MM.1S (cell line): ENCODE data around the gene RBM47.

Experiments
- DNase-seq: peaks from one replicate; pipeline ENCODE4 v3.0.0-alpha.2; 2015
- H2AFZ ChIP-seq: fragments of 300-600 bp; sonication (generic); 2 replicates; pipeline ENCODE4 v1.6.0; 2016; ENCODE audit warnings: antibody characterized with exemption, low read length
- H3F3A ChIP-seq: fragments of 300-600 bp; sonication (generic); 2 replicates; pipeline ENCODE4 v1.6.1; 2016; ENCODE audit warnings: mild to moderate bottlenecking, antibody characterized with exemption, low read length, moderate library complexity, mixed read lengths; ENCODE audit not compliant: insufficient read depth
- H3K27ac ChIP-seq: fragments of 300-600 bp; sonication (generic); 2 replicates; pipeline ENCODE4 v1.5.1; 2016; ENCODE audit warnings: mild to moderate bottlenecking, low read length
- H3K27me3 ChIP-seq: fragments of 300-600 bp; sonication (generic); replicated peaks from 2 replicates; pipeline ENCODE4 v1.6.0; 2016; ENCODE audit warnings: low read length; ENCODE audit not compliant: insufficient read depth
- H3K36me3 ChIP-seq: fragments of 300-600 bp; sonication (generic); replicated peaks from 2 replicates; pipeline ENCODE4 v1.6.1; 2016; ENCODE audit warnings: mild to moderate bottlenecking, low read length, mixed read lengths; ENCODE audit not compliant: insufficient read depth
- H3K4me1 ChIP-seq: fragments of 300-600 bp; sonication (generic); 2 replicates; pipeline ENCODE4 v1.6.1; 2016; ENCODE audit warnings: low read length, mixed read lengths
- H3K4me2 ChIP-seq: fragments of 300-600 bp; sonication (generic); 2 replicates; pipeline ENCODE4 v1.6.0; 2016; ENCODE audit warnings: low read depth, low read length
- H3K4me3 ChIP-seq: fragments of 300-600 bp; sonication (generic); 2 replicates; pipeline ENCODE4 v1.5.1; 2016; ENCODE audit warnings: low read length, mixed read lengths
- H3K79me2 ChIP-seq: fragments of 300-600 bp; sonication (generic); 2 replicates; pipeline ENCODE4 v1.6.1; 2016; ENCODE audit warnings: mixed run types, low read length, mixed read lengths
- H3K9ac ChIP-seq: fragments of 300-600 bp; sonication (generic); 2 replicates; pipeline ENCODE4 v1.6.1; 2016; ENCODE audit warnings: low read length, mixed read lengths
- H3K9me2 ChIP-seq: fragments of 300-600 bp; sonication (generic); replicated peaks from 2 replicates; pipeline ENCODE4 v1.6.1; 2016; ENCODE audit warnings: mild to moderate bottlenecking, low read length, mixed read lengths; ENCODE audit not compliant: insufficient read depth
- H3K9me3 ChIP-seq: fragments of 300-600 bp; sonication (generic); replicated peaks from 2 replicates; pipeline ENCODE4 v1.6.1; 2016; ENCODE audit warnings: mild to moderate bottlenecking, low read length, mixed read lengths; ENCODE audit not compliant: insufficient read depth
- H4K20me1 ChIP-seq: fragments of 300-600 bp; sonication (generic); 2 replicates; pipeline ENCODE4 v1.6.1; 2016; ENCODE audit warnings: mild to moderate bottlenecking, low read length, moderate library complexity, mixed read lengths; ENCODE audit not compliant: insufficient read depth
- EZH2 ChIP-seq: fragments of 300-600 bp; sonication (generic); optimal IDR thresholded peaks from 2 replicates; pipeline ENCODE3; 2017; ENCODE audit warnings: low read depth, mild to moderate bottlenecking, antibody characterized with exemption, low read length, mixed read lengths
- EZH2phosphoT487 ChIP-seq: fragments of 300-600 bp; sonication (generic); IDR thresholded peaks from 2 replicates; pipeline ENCODE4 v1.6.1; 2018; ENCODE audit warnings: antibody characterized with exemption, low read length
- TF ChIP-seq, protein P1 (sequence below): fragments of 300-600 bp; sonication (generic); IDR thresholded peaks from 2 replicates; pipeline ENCODE4 v1.5.1; 2016; ENCODE audit warnings: antibody characterized with exemption, low read length, mixed read lengths

Gene RBM47

DNA sequence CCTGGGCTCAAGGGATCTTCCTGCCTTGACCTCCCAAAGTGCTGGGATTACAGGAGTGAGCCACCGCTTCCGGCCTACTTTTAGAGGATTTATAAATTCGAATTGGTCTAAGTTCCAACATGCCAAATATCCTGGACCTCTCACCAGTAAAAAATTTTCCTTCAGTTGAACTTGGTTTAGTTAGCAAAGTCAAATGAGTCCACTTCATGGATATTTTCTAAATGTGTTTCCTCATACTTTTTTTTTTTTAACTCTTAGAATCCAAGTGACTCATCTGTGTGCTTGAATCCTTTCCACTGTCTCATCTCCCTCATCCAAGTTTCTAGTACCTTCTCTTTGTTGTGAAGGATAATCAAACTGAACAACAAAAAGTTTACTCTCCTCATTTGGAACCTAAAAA lies 49.7 kb downstream of the RBM47 start:
- DNase-seq, result no peak
- no peak overlapping the region for H3K4me3 ChIP-seq
- no peaks in the 10 kb centered on the region for H3K36me3 ChIP-seq
- peaks cover 56% of the 10 kb centered on the region for H3K4me1 ChIP-seq
- H3K9ac ChIP-seq, result no peak overlapping the region
- TF ChIP-seq EZH2 (no peak), EZH2phosphoT487 (no peak)
- TF ChIP-seq, protein P1, sequence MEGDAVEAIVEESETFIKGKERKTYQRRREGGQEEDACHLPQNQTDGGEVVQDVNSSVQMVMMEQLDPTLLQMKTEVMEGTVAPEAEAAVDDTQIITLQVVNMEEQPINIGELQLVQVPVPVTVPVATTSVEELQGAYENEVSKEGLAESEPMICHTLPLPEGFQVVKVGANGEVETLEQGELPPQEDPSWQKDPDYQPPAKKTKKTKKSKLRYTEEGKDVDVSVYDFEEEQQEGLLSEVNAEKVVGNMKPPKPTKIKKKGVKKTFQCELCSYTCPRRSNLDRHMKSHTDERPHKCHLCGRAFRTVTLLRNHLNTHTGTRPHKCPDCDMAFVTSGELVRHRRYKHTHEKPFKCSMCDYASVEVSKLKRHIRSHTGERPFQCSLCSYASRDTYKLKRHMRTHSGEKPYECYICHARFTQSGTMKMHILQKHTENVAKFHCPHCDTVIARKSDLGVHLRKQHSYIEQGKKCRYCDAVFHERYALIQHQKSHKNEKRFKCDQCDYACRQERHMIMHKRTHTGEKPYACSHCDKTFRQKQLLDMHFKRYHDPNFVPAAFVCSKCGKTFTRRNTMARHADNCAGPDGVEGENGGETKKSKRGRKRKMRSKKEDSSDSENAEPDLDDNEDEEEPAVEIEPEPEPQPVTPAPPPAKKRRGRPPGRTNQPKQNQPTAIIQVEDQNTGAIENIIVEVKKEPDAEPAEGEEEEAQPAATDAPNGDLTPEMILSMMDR, result no peak
- no peaks in the 10 kb centered on the region for H3K27me3 ChIP-seq
- H3K79me2 ChIP-seq, result peaks cover 68% of the 10 kb centered on the region
- H3F3A ChIP-seq, result peaks cover 39% of the 10 kb centered on the region
- no peaks in the 10 kb centered on the region for H3K9me3 ChIP-seq
- H4K20me1 ChIP-seq, result no peaks in the 10 kb centered on the region
- no peak overlapping the region for H3K27ac ChIP-seq
- H3K4me2 ChIP-seq, result no peak overlapping the region
- H3K9me2 ChIP-seq, result no peaks in the 10 kb centered on the region
- H2AFZ ChIP-seq, result no peak overlapping the region

DNA sequence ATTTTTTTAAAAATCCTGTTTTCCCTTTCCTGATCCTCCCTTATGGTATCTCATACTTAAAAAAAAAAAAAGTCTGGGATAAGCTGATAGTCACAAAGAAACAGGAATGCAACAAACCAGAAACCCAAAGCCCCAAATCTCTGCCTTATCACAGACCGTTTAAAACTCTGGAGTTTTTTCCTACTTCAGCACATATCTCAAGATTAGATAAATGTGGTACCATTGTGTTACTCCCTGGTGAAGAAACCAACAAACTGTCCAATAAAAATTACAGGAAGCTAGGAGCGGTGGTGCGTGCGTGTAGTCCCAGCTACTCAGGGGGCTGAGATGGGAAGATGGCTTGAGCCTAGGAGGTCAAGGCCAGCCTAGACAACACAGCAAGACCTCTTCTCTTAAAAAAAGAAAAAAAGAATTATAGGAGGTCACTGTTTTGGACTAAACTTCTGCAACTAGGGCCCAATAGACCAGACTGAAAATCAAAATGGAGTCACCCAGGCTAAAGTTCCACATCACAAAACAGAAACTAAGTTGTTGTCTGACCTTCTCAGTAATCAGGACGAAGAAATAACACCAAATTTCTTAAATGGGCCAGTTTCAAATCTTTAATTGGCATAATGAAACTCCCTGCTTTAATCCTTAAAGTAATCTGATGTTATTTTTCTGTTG lies 51.9 kb downstream of the RBM47 start:
- H3K36me3 ChIP-seq, result no peaks in the 10 kb centered on the region
- no peaks in the 10 kb centered on the region for H3K27me3 ChIP-seq
- peaks cover 65% of the 10 kb centered on the region for H3K79me2 ChIP-seq
- peak overlapping the region; percentile 49 for H3K9ac ChIP-seq
- no peaks in the 10 kb centered on the region for H3K9me3 ChIP-seq
- H3K4me1 ChIP-seq, result peaks cover 71% of the 10 kb centered on the region
- no peaks in the 10 kb centered on the region for H3K9me2 ChIP-seq
- TF ChIP-seq EZH2 (no peak), EZH2phosphoT487 (no peak)
- TF ChIP-seq, protein P1, result no peak
- peaks cover 50% of the 10 kb centered on the region for H3F3A ChIP-seq
- H4K20me1 ChIP-seq, result no peaks in the 10 kb centered on the region
- H3K4me2 ChIP-seq, result peak overlapping the region; percentile 70
- peak overlapping the region; percentile 28; the same call in 1 of the 2 replicates for H3K4me3 ChIP-seq
- peak overlapping the region; percentile 89 for H3K27ac ChIP-seq
- H2AFZ ChIP-seq, result no peak overlapping the region
- no peak for DNase-seq

DNA sequence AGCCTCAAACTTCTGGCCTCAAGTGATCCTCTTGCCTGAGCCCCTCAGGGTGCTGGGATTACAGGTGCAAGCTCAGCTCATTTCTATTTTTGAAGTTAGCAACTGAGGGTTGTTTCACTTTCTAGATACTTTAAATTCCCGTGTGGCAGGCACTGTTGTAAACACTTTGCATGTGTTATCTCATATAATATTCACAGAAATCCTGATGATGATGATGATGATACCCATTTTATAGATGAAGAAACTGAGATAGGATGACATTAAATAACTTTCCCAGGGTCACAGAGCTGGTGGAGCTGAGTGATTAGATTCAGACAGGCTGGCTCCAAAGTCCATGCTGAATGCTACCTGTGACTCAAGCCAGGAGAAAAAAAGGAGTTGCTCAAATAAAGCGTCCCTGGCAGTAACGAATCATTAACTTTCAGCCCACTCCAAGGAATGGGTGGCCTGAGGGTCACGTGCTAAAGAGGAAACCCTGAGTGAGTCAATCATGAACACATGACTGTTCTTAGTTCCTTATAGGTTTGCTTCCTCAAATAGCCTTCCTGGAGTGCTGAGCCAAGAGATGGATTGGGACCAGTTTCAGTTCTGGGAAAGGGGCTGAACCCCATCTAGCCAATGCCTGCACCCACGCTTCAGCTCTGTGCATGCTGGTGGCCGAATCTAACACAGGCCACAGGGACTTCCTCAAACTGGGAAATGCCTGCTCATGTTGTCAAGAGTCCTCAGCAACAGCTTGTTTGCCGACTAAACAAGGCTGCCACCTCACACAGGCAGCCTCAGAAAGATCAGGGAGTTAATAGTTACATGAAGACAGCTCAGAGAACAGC lies 52.8 kb downstream of the RBM47 start:
- TF ChIP-seq EZH2, result no peak
- H3K4me1 ChIP-seq, result peaks cover 63% of the 10 kb centered on the region
- peak overlapping the region; percentile 89 for H3K27ac ChIP-seq
- H3K9me3 ChIP-seq, result no peaks in the 10 kb centered on the region
- no peaks in the 10 kb centered on the region for H3K9me2 ChIP-seq
- H4K20me1 ChIP-seq, result no peaks in the 10 kb centered on the region
- peak overlapping the region; percentile 28 for H3K4me3 ChIP-seq
- no peak overlapping the region for H2AFZ ChIP-seq
- DNase-seq, result peak; percentile 82
- H3K79me2 ChIP-seq, result peaks cover 67% of the 10 kb centered on the region
- no peaks in the 10 kb centered on the region for H3K36me3 ChIP-seq
- peak overlapping the region; percentile 49 for H3K9ac ChIP-seq
- H3K4me2 ChIP-seq, result peak overlapping the region; percentile 70
- peaks cover 44% of the 10 kb centered on the region for H3F3A ChIP-seq
- no peaks in the 10 kb centered on the region for H3K27me3 ChIP-seq
